Stimulated activated CD8-positive, alpha-beta memory T cell treated with anti-CD3 and anti-CD28 coated beads, Interleukin-7, amount 100 ng/mL, for 1 hour (primary cell): ENCODE measurements around the gene UMAD1.

Source experiments
- DNase-seq, 2 donors: peaks; one replicate each; pipeline ENCODE4 v3.0.0-alpha.2; 2020; ENCODE audit warnings: low read depth in 2 of 2

The UMAD1 gene

GRCh38 chr7:7764520-7765396 lies 124.2 kb downstream of the UMAD1 start:
- DNase-seq, result no peak

GRCh38 chr7:7765422-7765821 lies 124.9 kb downstream of the UMAD1 start:
- DNase-seq, result no peak

- DNase-seq, result no peak
These were observed 126.1 kb downstream of the UMAD1 start for GRCh38 chr7:7766671-7767070.

GRCh38 chr7:7768977-7769709 lies 128.6 kb downstream of the UMAD1 start:
- DNase-seq, result no peak

- no peak for DNase-seq
These were observed 129.4 kb downstream of the UMAD1 start for GRCh38 chr7:7769710-7770627.

GRCh38 chr7:7771452-7771851 lies 130.9 kb downstream of the UMAD1 start:
- DNase-seq, result no peak

- no peak for DNase-seq
These were observed 131.9 kb downstream of the UMAD1 start for GRCh38 chr7:7772397-7772821.

- DNase-seq, result no peak
These were observed 133.1 kb downstream of the UMAD1 start for GRCh38 chr7:7773334-7774309.

- no peak for DNase-seq
These were observed 139.3 kb downstream of the UMAD1 start for GRCh38 chr7:7779888-7780287.

GRCh38 chr7:7783001-7783400 lies 142.4 kb downstream of the UMAD1 start:
- DNase-seq, result no peak

GRCh38 chr7:7785344-7785973 lies 144.9 kb downstream of the UMAD1 start:
- DNase-seq, result no peak

- no peak for DNase-seq
These were observed 146.0 kb downstream of the UMAD1 start for GRCh38 chr7:7786595-7786994.

GRCh38 chr7:7789551-7789988 lies 149.0 kb downstream of the UMAD1 start:
- no peak for DNase-seq

GRCh38 chr7:7790041-7790741 lies 149.6 kb downstream of the UMAD1 start:
- DNase-seq, result no peak

GRCh38 chr7:7791523-7791922 lies 151.0 kb downstream of the UMAD1 start:
- DNase-seq, result no peak

- no peak for DNase-seq
These were observed 151.5 kb downstream of the UMAD1 start for GRCh38 chr7:7792056-7792455.

GRCh38 chr7:7793249-7793648 lies 152.7 kb downstream of the UMAD1 start:
- DNase-seq, result no peak

- no peak for DNase-seq
These were observed 153.4 kb downstream of the UMAD1 start for GRCh38 chr7:7793921-7794320.

GRCh38 chr7:7795203-7795602 lies 154.7 kb downstream of the UMAD1 start:
- no peak for DNase-seq
